GM12874 (cell line): ENCODE results near the gene TMEM87B.

Experiments used
- TF ChIP-seq, protein P1 (sequence below): IDR thresholded peaks from 2 replicates; pipeline ENCODE4 v1.5.1; 2011; ENCODE audit warnings: low read depth, mild to moderate bottlenecking, control low read depth, low read length, moderate library complexity; ENCODE audit not compliant: insufficient read depth

Gene TMEM87B

DNA sequence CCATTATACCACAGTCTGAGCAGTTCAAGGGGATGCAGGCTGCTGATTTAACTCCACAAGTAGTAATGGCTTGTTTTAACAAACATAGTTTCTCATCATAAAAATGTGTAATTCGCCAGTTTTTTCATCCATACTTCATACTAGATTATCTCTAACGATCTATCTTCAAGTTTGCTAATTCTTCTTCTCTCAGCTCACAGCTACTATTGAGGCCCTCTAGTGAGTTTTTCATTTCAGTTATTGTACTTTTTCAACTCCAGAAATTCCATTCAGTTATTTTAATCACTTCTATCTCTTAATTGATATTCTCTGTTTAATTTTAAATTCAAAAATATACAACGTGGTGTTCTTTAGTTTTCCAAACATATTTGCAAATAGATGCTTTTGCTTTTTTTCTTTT, 20.1 kb upstream of the TMEM87B start:
- TF ChIP-seq, protein P1, sequence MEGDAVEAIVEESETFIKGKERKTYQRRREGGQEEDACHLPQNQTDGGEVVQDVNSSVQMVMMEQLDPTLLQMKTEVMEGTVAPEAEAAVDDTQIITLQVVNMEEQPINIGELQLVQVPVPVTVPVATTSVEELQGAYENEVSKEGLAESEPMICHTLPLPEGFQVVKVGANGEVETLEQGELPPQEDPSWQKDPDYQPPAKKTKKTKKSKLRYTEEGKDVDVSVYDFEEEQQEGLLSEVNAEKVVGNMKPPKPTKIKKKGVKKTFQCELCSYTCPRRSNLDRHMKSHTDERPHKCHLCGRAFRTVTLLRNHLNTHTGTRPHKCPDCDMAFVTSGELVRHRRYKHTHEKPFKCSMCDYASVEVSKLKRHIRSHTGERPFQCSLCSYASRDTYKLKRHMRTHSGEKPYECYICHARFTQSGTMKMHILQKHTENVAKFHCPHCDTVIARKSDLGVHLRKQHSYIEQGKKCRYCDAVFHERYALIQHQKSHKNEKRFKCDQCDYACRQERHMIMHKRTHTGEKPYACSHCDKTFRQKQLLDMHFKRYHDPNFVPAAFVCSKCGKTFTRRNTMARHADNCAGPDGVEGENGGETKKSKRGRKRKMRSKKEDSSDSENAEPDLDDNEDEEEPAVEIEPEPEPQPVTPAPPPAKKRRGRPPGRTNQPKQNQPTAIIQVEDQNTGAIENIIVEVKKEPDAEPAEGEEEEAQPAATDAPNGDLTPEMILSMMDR: no peak

DNA sequence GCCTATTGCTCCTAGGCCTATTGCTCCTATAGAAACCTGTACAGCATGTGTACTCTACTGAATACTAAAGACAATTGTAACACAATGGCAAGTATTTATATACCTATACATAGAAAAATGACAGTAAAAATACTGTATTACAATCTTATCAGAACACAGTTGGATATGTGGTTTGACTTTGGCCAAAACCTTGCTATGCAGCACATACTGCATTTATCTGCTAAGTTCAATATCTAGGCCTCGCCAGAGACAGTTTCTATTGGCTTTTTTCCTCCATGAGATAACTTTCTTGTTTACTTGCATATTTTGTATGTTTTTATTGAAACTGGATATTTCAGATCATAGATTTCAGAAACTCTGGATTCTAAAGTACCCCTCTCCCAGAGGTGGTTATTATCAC, 19.3 kb upstream of the TMEM87B start:
- TF ChIP-seq, protein P1: no peak

GRCh38 chr2:112045446-112046014, 9.5 kb upstream of the TMEM87B start:
- TF ChIP-seq, protein P1: no peak

DNA sequence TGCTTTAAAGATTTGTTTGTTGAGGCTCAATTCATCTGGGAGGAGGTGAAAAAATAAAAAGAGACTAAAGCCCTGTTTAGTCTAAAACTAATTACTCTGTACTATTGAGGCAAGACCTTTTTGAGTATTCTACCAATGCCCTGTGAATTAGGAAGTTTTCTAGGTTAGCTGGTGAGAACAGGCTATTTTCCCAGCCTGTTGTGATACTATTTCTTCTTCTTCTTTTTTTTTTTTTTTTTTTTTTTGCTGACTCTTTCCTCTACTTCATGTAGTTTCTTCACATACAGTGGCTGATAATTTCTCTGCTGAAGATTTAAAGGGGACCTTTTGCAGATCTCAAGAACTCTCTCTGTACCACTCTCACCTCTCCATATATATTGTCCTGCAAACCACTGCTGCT, 8.8 kb upstream of the TMEM87B start:
- TF ChIP-seq, protein P1: no peak

- TF ChIP-seq, protein P1: no peak
Measured at GRCh38 chr2:112047537-112048235, 7.4 kb upstream of the TMEM87B start.

- TF ChIP-seq, protein P1: no peak
Measured at GRCh38 chr2:112048236-112048592, 6.9 kb upstream of the TMEM87B start.

- TF ChIP-seq, protein P1: peak; percentile 58
Measured at GRCh38 chr2:112048887-112049286, 6.2 kb upstream of the TMEM87B start.
